HG02885 (cell line): ENCODE data around the gene ROR1.

Experiments used
- ATAC-seq: cut with Tn5 transposase; IDR thresholded peaks from one replicate; pipeline ENCODE4 v1.9.1; 2021; ENCODE audit warnings: mild to moderate bottlenecking; ENCODE audit not compliant: unreplicated experiment, poor library complexity

Gene ROR1

GRCh38 chr1:63847308-63847910, 73.6 kb downstream of the ROR1 start:
- ATAC-seq: no peak

GRCh38 chr1:63848733-63849132, 74.9 kb downstream of the ROR1 start:
- no peak for ATAC-seq

- no peak for ATAC-seq
These were observed 75.3 kb downstream of the ROR1 start for GRCh38 chr1:63849149-63849548.

DNA sequence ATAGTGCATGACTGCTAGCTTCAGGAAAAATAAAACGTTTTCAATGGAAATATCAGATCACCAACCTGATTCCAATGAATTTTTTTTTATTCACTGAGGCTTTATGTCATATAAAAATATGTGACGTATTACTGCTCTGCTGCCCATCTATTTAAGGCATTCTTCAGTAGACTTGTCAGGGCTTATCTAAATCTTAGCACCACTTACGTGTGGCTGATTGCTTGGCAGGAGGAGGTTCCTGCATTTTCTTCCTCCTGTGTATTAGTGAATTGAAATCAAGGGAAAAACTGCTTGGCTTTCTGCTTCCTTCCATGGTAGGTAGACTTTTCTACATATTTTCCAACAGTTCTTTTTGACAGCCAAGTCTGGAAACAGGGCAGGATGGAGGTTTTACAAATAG, 80.3 kb downstream of the ROR1 start:
- ATAC-seq: no peak

GRCh38 chr1:63855942-63856341, 82.1 kb downstream of the ROR1 start:
- ATAC-seq: no peak

DNA sequence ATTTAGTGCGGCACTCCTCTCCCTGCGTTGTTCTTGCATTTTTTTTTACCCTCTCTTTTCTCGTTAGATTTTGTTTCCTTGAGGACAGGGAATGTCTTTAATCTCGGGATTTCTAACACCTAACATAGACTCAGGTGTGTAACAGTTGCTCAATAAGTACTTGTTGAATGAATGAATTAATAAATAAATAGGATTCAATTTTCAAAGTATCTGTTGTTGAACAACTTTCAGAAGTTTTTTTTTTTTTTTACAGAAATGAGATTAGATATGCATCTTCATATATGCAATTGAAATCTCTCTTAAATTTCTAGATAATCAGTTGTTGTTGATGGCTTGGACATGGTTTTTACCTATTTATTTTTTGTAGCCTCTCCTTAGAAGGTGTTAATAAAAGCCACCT, 83.1 kb downstream of the ROR1 start:
- ATAC-seq: no peak

- no peak for ATAC-seq
These were observed 83.7 kb downstream of the ROR1 start for GRCh38 chr1:63857478-63857877.

- no peak for ATAC-seq
These were observed 84.3 kb downstream of the ROR1 start for GRCh38 chr1:63858153-63858552.

DNA sequence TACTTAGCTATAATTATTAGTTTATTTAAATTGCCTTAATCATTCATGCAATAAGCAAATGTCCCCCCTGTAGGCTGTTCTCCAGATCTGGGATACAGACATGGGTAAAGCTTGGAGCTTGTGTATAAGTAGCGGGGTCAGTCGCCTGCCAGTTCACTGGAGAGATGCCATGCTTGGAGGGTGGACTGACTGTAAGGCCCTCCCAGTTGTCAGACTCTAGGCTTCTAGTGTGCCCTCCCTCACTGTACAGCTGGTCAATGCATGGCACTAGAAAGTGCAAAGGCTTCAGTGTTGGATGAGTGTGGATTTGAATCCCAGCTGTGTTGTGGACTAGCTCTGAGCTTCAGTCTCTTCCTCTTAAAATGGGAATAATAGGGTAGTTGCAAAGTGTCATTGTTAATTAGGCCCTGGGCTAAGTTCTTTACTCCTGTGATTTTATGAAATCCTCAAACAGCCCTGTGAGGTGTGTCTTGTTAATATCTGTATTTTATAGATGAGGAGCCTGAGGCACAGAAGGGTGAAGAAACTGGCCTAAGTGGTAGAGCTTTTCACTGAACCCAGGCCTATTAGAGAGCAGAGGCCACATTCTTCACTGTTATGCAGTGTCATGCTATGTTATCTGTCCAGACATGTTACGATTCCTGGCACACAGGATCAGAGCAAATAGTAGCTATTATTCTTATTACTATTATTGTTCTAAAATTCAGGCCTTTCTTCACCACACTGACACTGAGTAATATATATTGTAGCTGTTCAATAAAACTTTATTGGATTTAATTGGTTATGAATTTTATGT, 85.9 kb downstream of the ROR1 start:
- no peak for ATAC-seq

DNA sequence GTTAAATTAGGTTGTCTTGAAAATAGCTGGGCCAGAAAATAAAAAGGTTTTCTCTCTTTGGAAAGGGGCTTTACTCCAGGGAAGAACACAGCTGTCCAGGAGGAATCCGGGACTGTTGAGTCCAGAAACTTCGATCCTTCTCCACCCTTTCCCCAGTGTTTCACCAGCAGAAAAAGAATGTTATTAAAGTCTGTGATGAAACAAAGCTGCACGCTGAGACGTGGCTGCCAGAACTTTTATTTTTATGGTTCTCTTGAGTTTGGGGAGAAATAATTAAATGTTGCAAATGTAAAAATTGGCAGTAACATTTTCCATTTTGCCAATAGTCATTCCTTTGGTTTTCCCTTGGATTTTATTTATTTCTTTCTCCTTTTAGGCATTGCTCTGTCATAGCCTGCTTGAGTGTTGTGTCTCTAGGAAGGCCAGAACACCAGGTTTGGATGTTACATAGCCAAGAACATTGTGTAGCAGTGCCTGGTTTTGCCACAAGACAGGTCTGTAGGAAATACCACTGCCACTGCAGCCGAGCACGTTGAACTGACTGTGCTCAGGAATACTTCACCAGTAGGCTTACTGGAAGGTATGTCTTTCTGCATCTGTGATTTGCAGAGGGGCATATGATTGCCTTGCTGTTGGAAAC, 87.4 kb downstream of the ROR1 start:
- no peak for ATAC-seq

DNA sequence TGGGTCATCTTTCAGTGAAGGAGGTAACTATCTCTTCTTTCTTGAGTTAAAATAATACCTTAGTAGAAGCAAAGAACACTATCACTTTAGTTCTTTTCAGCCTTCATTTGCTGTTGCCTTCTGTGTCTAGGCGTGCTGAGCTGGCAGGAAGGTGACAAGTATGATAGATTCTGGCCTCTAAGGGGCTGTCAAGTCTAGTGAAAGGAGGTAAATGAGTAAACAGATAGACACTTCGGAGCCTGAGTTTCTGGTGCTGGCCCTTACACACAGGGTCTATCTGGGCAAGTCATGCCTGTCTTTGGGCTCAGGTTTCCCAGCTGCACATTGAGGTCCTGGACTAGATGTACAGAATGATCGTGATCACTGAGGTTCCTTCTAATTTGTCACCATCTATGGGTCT, 89.3 kb downstream of the ROR1 start:
- no peak for ATAC-seq

- ATAC-seq: no peak
These were observed 90.4 kb downstream of the ROR1 start for GRCh38 chr1:63864224-63864641.

GRCh38 chr1:63865561-63865960, 91.7 kb downstream of the ROR1 start:
- ATAC-seq: no peak

- ATAC-seq: no peak
These were observed 92.3 kb downstream of the ROR1 start for GRCh38 chr1:63866084-63866483.

- ATAC-seq: no peak
These were observed 93.8 kb downstream of the ROR1 start for GRCh38 chr1:63867429-63868176.

DNA sequence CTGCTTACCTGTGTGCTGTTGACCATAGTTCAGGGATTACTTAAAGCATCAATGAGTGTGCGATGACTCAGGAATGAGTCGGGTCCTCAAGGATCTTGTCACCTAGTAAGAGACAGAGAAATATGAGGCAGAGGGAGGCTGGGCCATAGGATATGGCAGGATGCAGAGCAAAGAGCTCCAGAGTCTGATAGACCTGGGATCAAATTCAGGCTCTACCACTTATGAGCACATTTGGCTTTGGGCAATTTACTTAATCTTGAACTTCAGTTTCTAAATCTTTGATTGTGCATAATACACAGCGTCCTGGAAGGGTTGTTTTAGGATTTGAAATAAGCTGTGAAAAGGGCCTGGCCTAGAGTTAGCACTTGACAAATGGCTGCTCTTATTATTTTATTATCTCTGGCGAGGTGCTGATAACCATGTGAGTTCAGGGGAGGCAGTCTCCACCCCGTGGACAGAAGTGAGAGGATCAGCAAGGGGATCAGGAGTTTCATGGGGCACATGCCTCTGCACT, 94.5 kb downstream of the ROR1 start:
- no peak for ATAC-seq

DNA sequence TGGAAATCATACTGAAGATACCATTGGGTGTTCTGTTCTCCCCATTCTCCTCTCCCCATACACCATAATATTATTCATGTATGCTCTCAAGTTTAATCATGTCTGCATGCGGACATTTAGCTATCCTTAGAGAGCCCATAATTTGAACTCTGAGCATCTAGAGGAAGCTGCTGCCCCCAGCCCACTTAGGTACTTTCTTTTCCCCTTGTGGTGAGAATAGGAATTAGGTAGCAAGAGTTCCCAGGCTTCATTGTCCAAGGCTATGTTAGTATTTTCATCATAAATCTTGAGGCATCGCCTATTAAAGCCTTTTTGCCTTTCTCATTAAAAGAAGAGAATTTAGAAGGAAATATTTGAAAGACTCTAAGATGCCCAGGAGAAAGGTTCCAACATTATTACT, 96.3 kb downstream of the ROR1 start:
- ATAC-seq: no peak

- ATAC-seq: no peak
These were observed 97.6 kb downstream of the ROR1 start for GRCh38 chr1:63871463-63871862.

DNA sequence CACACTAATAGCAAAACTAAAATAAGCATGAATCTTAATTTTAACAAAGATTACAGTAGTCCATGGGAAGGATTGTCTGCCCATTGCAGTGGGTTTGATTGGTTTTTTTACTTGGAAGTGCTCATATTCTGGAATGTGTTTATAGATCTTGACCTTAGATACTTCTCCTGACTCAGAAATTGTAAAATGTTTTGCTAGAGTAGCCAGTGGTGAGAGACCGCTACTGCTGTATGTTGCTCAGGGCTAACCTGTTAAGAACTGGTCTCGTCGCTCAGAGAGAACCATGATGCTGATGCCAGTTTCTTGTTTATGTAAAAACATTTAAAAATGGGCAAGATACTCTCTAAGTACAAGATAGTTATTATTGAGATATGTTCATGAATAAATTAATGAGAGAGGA, 99.9 kb downstream of the ROR1 start:
- ATAC-seq: no peak

- ATAC-seq: no peak
These were observed 100.6 kb downstream of the ROR1 start for GRCh38 chr1:63874278-63874880.
